Smooth muscle cell (in vitro differentiated cells): ENCODE results near the gene PXK. TPM values are rescaled to one million over a fixed set of nuclear protein-coding genes. Genes with fewer than 3 reads are reported as not detected.

Experiments used
- DNase-seq: peaks from one replicate; lab custom pipeline; 2025; ENCODE audit not compliant: unreplicated experiment; lab: John Stamatoyannopoulos, UW
- H2AFZ ChIP-seq: fragments of 200-600 bp; sonication (generic); 2 replicates; pipeline ENCODE4 v1.6.0; 2016; ENCODE audit warnings: antibody characterized with exemption, low read depth, mild to moderate bottlenecking
- H3F3A ChIP-seq: fragments of 200-600 bp; sonication (generic); 2 replicates; pipeline ENCODE4 v1.6.0; 2017; ENCODE audit warnings: antibody characterized with exemption, low read depth
- H3K27ac ChIP-seq: fragments of 200-600 bp; sonication (generic); 2 replicates; pipeline ENCODE4 v1.5.1; 2016; ENCODE audit warnings: low read depth, mild to moderate bottlenecking
- H3K27me3 ChIP-seq: fragments of 200-600 bp; sonication (generic); 2 replicates; pipeline ENCODE4 v1.6.1; 2016; ENCODE audit warnings: low read depth, mild to moderate bottlenecking
- H3K36me3 ChIP-seq: fragments of 200-600 bp; sonication (generic); 2 replicates; pipeline ENCODE4 v1.5.1; 2016; ENCODE audit warnings: low read depth
- H3K4me1 ChIP-seq: fragments of 200-600 bp; sonication (generic); 2 replicates; pipeline ENCODE4 v1.5.1; 2016; ENCODE audit warnings: low read depth
- H3K4me2 ChIP-seq: fragments of 200-600 bp; sonication (generic); 2 replicates; pipeline ENCODE4 v1.6.0; 2016; ENCODE audit warnings: mild to moderate bottlenecking
- H3K4me3 ChIP-seq: fragments of 200-600 bp; sonication (generic); 2 replicates; pipeline ENCODE4 v1.5.1; 2016; ENCODE audit warnings: mild to moderate bottlenecking
- H3K79me2 ChIP-seq: fragments of 200-600 bp; sonication (generic); 2 replicates; pipeline ENCODE4 v1.6.0; 2016; ENCODE audit warnings: low read depth, mild to moderate bottlenecking
- H3K9ac ChIP-seq: fragments of 200-600 bp; sonication (generic); 2 replicates; pipeline ENCODE4 v1.6.0; 2016; ENCODE audit warnings: low read depth
- H3K9me3 ChIP-seq: fragments of 200-600 bp; sonication (generic); replicated peaks from 2 replicates; pipeline ENCODE4 v1.5.1; 2016; ENCODE audit warnings: low read depth
- H4K20me1 ChIP-seq: fragments of 200-600 bp; sonication (generic); 2 replicates; pipeline ENCODE4 v1.6.0; 2016; ENCODE audit warnings: low read depth
- WGBS: methylation state at CpG from one replicate; pipeline ENCODE4 v1.1.7; 2016; ENCODE audit warnings: low lambda C conversion rate; 5-methylcytosine and 5-hydroxymethylcytosine counted together
- polyA plus RNA-seq: library from polyadenylated mRNA; unstranded; fragments of >200 nt; fragmentation: Nextera tagmentation; extraction: Ambion mirVana; gene quantifications from 2 replicates; pipeline ENCODE4 v1.2.1, GENCODE V29; 2016
- total RNA-seq: library from RNA; depleted of rRNA; stranded (reverse); fragments of >200 nt; gene quantifications from 2 replicates; pipeline ENCODE4 v1.2.3, GENCODE V29; 2014
- TF ChIP-seq, protein P1 (sequence below): fragments of 200-600 bp; sonication (generic); IDR thresholded peaks from 2 replicates; pipeline ENCODE4 v1.5.1; 2017; ENCODE audit warnings: borderline replicate concordance, mild to moderate bottlenecking, antibody characterized with exemption; ENCODE audit not compliant: insufficient read depth, poor library complexity, severe bottlenecking

Gene PXK
- total and polyA plus RNA-seq, 2 experiments from 2014 or later = 23.8 to 30.5 TPM

DNA sequence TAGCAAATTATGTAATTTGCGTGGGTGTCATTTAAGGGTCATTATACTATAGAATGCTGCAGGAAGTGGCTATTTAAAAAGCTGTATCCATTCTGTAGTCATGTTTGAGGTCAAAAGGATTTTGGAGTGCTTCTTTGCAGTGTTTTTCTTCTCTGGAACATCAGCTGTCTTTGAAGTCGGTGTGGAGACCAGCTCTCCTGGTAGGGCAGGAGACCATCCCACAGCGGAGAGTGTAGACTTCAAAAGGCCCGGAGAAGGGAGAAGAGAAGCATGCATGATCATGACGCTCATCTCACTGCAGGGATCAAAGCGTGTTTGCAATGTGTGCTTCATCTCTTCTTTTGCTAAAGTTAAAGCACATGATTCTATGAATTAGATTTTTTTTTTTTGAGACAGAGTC, 19.9 kb downstream of the PXK start:
- Histone ChIP-seq H3K27ac (no peak overlapping the region), H4K20me1 (peaks cover 34% of the 10 kb centered on the region), H3K4me2 (no peak overlapping the region), H3K36me3 (no peaks in the 10 kb centered on the region), H3K9ac (no peak overlapping the region), H3K27me3 (no peaks in the 10 kb centered on the region), H3F3A (no peaks in the 10 kb centered on the region), H3K79me2 (peaks cover 56% of the 10 kb centered on the region), H2AFZ (no peak overlapping the region), H3K9me3 (no peaks in the 10 kb centered on the region), H3K4me1 (peaks cover 6% of the 10 kb centered on the region), H3K4me3 (no peak overlapping the region)
- TF ChIP-seq, protein P1, sequence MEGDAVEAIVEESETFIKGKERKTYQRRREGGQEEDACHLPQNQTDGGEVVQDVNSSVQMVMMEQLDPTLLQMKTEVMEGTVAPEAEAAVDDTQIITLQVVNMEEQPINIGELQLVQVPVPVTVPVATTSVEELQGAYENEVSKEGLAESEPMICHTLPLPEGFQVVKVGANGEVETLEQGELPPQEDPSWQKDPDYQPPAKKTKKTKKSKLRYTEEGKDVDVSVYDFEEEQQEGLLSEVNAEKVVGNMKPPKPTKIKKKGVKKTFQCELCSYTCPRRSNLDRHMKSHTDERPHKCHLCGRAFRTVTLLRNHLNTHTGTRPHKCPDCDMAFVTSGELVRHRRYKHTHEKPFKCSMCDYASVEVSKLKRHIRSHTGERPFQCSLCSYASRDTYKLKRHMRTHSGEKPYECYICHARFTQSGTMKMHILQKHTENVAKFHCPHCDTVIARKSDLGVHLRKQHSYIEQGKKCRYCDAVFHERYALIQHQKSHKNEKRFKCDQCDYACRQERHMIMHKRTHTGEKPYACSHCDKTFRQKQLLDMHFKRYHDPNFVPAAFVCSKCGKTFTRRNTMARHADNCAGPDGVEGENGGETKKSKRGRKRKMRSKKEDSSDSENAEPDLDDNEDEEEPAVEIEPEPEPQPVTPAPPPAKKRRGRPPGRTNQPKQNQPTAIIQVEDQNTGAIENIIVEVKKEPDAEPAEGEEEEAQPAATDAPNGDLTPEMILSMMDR = no peak
- no peak for DNase-seq
- WGBS = 92% methylated on average over 6 of the region's 6 CpGs

DNA sequence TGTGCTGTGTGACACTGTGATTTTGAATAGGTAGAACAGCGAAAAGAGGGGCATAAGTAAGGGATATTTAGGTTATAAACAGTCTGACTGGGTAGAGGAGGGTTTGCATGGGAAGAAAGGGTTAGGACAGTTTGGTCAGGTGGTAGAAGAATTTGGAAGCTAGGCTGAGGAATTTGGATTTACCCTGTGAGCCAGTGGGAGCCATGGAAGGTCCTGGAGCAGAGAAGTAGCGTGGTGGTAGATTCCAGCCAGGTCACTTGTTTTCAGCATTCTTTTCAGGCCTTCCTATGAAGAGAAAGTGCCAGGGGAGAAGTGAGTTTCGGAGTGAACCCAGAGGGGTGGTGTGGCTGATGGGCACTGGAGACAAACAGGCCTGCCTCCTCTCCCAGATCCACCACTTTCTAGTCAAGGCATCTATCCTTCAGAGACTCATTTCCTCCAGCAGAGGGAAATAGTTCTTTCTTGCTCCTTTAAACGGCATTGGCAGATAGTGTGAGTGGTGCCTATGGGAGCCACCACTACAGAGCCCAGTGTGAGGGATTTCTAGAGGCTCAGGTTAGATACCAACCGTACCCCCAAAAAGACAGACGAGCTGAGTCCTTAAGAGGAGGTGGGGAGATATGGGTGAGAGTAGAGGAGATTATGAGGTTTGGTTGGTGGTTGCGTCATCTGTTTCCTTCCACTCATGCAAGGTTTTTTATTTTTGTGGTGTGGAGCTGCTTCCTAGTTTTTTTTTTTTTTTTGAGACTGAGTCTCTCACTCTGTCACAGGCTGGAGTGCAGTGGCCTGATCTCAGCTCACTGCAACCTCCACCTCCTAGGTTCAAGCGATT, 21.2 kb downstream of the PXK start:
- no peak for DNase-seq
- no peak overlapping the region for H3K4me3 ChIP-seq
- H3K36me3 ChIP-seq = no peaks in the 10 kb centered on the region
- H3K9ac ChIP-seq = no peak overlapping the region
- no peaks in the 10 kb centered on the region for H3K9me3 ChIP-seq
- TF ChIP-seq, protein P1 = peak; percentile 13
- WGBS = 82% methylated on average over 8 of the region's 8 CpGs
- H3K4me1 ChIP-seq = peaks cover 6% of the 10 kb centered on the region
- no peaks in the 10 kb centered on the region for H3F3A ChIP-seq
- H3K27me3 ChIP-seq = no peaks in the 10 kb centered on the region
- peaks cover 34% of the 10 kb centered on the region for H4K20me1 ChIP-seq
- H3K79me2 ChIP-seq = peaks cover 57% of the 10 kb centered on the region
- H3K4me2 ChIP-seq = no peak overlapping the region
- H3K27ac ChIP-seq = no peak overlapping the region
- no peak overlapping the region for H2AFZ ChIP-seq

DNA sequence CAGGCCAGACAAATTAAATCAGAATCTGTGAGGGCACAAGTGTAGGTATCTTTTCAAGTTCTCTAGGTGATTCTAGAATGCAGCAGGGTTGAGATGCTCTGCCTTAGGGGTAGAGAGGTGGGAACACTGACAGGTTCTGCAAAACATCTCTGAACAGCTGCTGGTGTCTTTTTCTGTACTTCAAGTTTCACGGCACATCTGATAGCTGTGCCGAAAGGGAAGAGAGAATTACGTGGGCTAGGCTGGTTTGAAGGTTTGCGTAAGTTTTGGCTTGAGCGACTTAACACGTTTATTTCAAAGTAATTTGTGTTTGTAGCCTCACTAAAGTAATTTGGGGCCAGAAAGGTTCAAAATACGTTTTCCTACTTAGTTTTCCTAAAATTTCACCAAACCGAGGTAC, 22.5 kb downstream of the PXK start:
- H3K4me2 ChIP-seq = no peak overlapping the region
- no peaks in the 10 kb centered on the region for H3K27me3 ChIP-seq
- H3K79me2 ChIP-seq = peaks cover 57% of the 10 kb centered on the region
- WGBS = 79% methylated on average over 8 of the region's 8 CpGs
- H3F3A ChIP-seq = no peaks in the 10 kb centered on the region
- TF ChIP-seq, protein P1 = no peak
- DNase-seq = no peak
- H4K20me1 ChIP-seq = peaks cover 31% of the 10 kb centered on the region
- H3K4me3 ChIP-seq = no peak overlapping the region
- no peak overlapping the region for H3K27ac ChIP-seq
- no peak overlapping the region for H3K9ac ChIP-seq
- H3K9me3 ChIP-seq = no peaks in the 10 kb centered on the region
- no peak overlapping the region for H2AFZ ChIP-seq
- peaks cover 6% of the 10 kb centered on the region for H3K4me1 ChIP-seq
- no peaks in the 10 kb centered on the region for H3K36me3 ChIP-seq

DNA sequence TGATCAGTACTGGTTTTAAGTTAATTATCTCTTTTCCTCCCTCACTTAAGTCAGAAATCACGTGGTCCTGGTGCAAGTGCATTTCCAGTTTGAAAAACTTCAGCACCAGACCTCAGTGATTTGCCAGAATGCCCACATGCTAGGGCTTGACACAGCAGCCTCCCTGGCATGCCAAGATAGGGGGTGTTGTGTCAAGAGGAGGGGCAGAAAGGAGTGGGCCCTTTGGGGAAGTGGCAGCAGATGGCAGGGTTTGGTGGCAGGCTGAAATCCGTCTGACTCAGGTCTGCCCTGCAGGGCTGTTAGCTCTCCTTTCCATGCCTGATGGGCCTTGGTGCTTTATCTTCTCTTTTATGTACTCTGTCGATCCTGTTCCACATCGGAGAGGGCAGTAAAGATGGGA, 23.4 kb downstream of the PXK start:
- no peak overlapping the region for H3K4me3 ChIP-seq
- H3K79me2 ChIP-seq = peaks cover 58% of the 10 kb centered on the region
- no peak overlapping the region for H3K4me2 ChIP-seq
- no peak overlapping the region for H3K9ac ChIP-seq
- no peak for DNase-seq
- H3K27me3 ChIP-seq = no peaks in the 10 kb centered on the region
- H3K36me3 ChIP-seq = no peaks in the 10 kb centered on the region
- H3K9me3 ChIP-seq = no peaks in the 10 kb centered on the region
- no peaks in the 10 kb centered on the region for H3F3A ChIP-seq
- peak overlapping the region; percentile 15 for H3K27ac ChIP-seq
- no peaks in the 10 kb centered on the region for H3K4me1 ChIP-seq
- TF ChIP-seq, protein P1 = no peak
- peaks cover 23% of the 10 kb centered on the region for H4K20me1 ChIP-seq
- 30% methylated on average over 4 of the region's 4 CpGs for WGBS
- no peak overlapping the region for H2AFZ ChIP-seq
